ACC112 (cell line): ENCODE measurements around the gene PLXNC1.

Source experiments
- H2AFZ ChIP-seq: fragments of 200-600 bp; sonication (generic); one replicate; pipeline ENCODE4 v1.6.0; 2017; ENCODE audit warnings: antibody characterized with exemption, low read length; ENCODE audit not compliant: unreplicated experiment
- H3K27ac ChIP-seq: fragments of 200-600 bp; sonication (generic); 2 replicates; pipeline ENCODE4 v1.5.1; 2014; ENCODE audit warnings: low read depth, mild to moderate bottlenecking, antibody characterized with exemption, low read length, moderate library complexity
- H3K27me3 ChIP-seq: fragments of 200-600 bp; sonication (generic); 2 replicates; pipeline ENCODE4 v1.6.1; 2014; ENCODE audit warnings: mild to moderate bottlenecking, antibody characterized with exemption, low read length, moderate library complexity, mixed read lengths; ENCODE audit not compliant: insufficient read depth
- H3K36me3 ChIP-seq: fragments of 200-600 bp; sonication (generic); 2 replicates; pipeline ENCODE4 v1.6.1; 2016; ENCODE audit warnings: mild to moderate bottlenecking, antibody characterized with exemption, low read length, moderate library complexity, mixed read lengths; ENCODE audit not compliant: insufficient read depth
- H3K4me1 ChIP-seq: fragments of 200-600 bp; sonication (generic); one replicate; pipeline ENCODE4 v1.6.1; 2016; ENCODE audit warnings: low read length, mixed read lengths; ENCODE audit not compliant: insufficient read depth, unreplicated experiment, control insufficient read depth
- H3K4me3 ChIP-seq: fragments of 200-600 bp; sonication (generic); 2 replicates; pipeline ENCODE4 v1.5.1; 2014; ENCODE audit warnings: mild to moderate bottlenecking, low read depth, low read length
- H3K79me2 ChIP-seq: fragments of 200-600 bp; sonication (generic); one replicate; pipeline ENCODE4 v1.6.0; 2016; ENCODE audit warnings: low read length; ENCODE audit not compliant: control insufficient read depth, unreplicated experiment, insufficient read depth

PLXNC1 gene

GRCh38 chr12:94255428-94255827 lies 107.1 kb downstream of the PLXNC1 start:
- H3K4me1 ChIP-seq, result no peaks in the 10 kb centered on the region
- peaks cover 6% of the 10 kb centered on the region; the same call in 1 of the 2 replicates for H3K27me3 ChIP-seq
- no peak overlapping the region for H3K27ac ChIP-seq
- no peak overlapping the region for H3K4me3 ChIP-seq
- H3K79me2 ChIP-seq, result no peaks in the 10 kb centered on the region
- no peaks in the 10 kb centered on the region for H3K36me3 ChIP-seq
- H2AFZ ChIP-seq, result no peak overlapping the region

- no peak overlapping the region for H3K4me3 ChIP-seq
- no peaks in the 10 kb centered on the region for H3K36me3 ChIP-seq
- H3K27me3 ChIP-seq, result no peaks in the 10 kb centered on the region
- H2AFZ ChIP-seq, result no peak overlapping the region
- H3K4me1 ChIP-seq, result peaks cover 14% of the 10 kb centered on the region
- H3K79me2 ChIP-seq, result no peaks in the 10 kb centered on the region
- no peak overlapping the region for H3K27ac ChIP-seq
These were observed 110.2 kb downstream of the PLXNC1 start for GRCh38 chr12:94258593-94258992.

- Histone ChIP-seq H3K27ac (no peak overlapping the region), H3K27me3 (no peaks in the 10 kb centered on the region), H3K36me3 (no peaks in the 10 kb centered on the region), H3K4me1 (peaks cover 14% of the 10 kb centered on the region), H3K4me3 (no peak overlapping the region), H3K79me2 (no peaks in the 10 kb centered on the region), H2AFZ (no peak overlapping the region)
These were observed 111.6 kb downstream of the PLXNC1 start for GRCh38 chr12:94260017-94260416.

- Histone ChIP-seq H3K4me3 (no peak overlapping the region), H3K79me2 (no peaks in the 10 kb centered on the region), H3K27me3 (no peaks in the 10 kb centered on the region), H3K4me1 (peaks cover 14% of the 10 kb centered on the region), H2AFZ (no peak overlapping the region), H3K27ac (no peak overlapping the region), H3K36me3 (no peaks in the 10 kb centered on the region)
These were observed 112.3 kb downstream of the PLXNC1 start for GRCh38 chr12:94260717-94261116.

- Histone ChIP-seq H3K36me3 (no peaks in the 10 kb centered on the region), H3K27ac (no peak overlapping the region), H3K4me1 (peaks cover 14% of the 10 kb centered on the region), H2AFZ (no peak overlapping the region), H3K79me2 (no peaks in the 10 kb centered on the region), H3K27me3 (no peaks in the 10 kb centered on the region), H3K4me3 (no peak overlapping the region)
These were observed 112.7 kb downstream of the PLXNC1 start for GRCh38 chr12:94261119-94261518.

- Histone ChIP-seq H3K4me3 (peak overlapping the region; percentile 86), H3K4me1 (peaks cover 15% of the 10 kb centered on the region), H3K27ac (peak overlapping the region; percentile 24; the same call in 1 of the 2 replicates), H3K79me2 (no peaks in the 10 kb centered on the region), H3K27me3 (no peaks in the 10 kb centered on the region), H2AFZ (peak overlapping the region; percentile 93), H3K36me3 (no peaks in the 10 kb centered on the region)
These were observed 113.4 kb downstream of the PLXNC1 start for GRCh38 chr12:94261786-94262185.

GRCh38 chr12:94262228-94263010 lies 114.0 kb downstream of the PLXNC1 start:
- H3K79me2 ChIP-seq, result no peaks in the 10 kb centered on the region
- H3K27ac ChIP-seq, result peak overlapping the region; percentile 29; the same call in 1 of the 2 replicates
- H2AFZ ChIP-seq, result peak overlapping the region; percentile 96
- H3K4me3 ChIP-seq, result peak overlapping the region; percentile 86
- peaks cover 20% of the 10 kb centered on the region for H3K4me1 ChIP-seq
- H3K27me3 ChIP-seq, result no peaks in the 10 kb centered on the region
- no peaks in the 10 kb centered on the region for H3K36me3 ChIP-seq

- Histone ChIP-seq H3K27me3 (no peaks in the 10 kb centered on the region), H3K4me1 (peaks cover 20% of the 10 kb centered on the region), H3K27ac (no peak overlapping the region), H3K4me3 (peak overlapping the region; percentile 86), H3K36me3 (no peaks in the 10 kb centered on the region), H3K79me2 (no peaks in the 10 kb centered on the region), H2AFZ (peak overlapping the region; percentile 96)
These were observed 114.8 kb downstream of the PLXNC1 start for GRCh38 chr12:94263011-94263811.

GRCh38 chr12:94263905-94264561 lies 115.7 kb downstream of the PLXNC1 start:
- Histone ChIP-seq H3K4me3 (no peak overlapping the region), H2AFZ (no peak overlapping the region), H3K4me1 (peaks cover 20% of the 10 kb centered on the region), H3K27me3 (no peaks in the 10 kb centered on the region), H3K79me2 (no peaks in the 10 kb centered on the region), H3K36me3 (no peaks in the 10 kb centered on the region), H3K27ac (no peak overlapping the region)

GRCh38 chr12:94264736-94265485 lies 116.5 kb downstream of the PLXNC1 start:
- Histone ChIP-seq H3K27ac (no peak overlapping the region), H3K4me3 (no peak overlapping the region), H3K79me2 (no peaks in the 10 kb centered on the region), H2AFZ (no peak overlapping the region), H3K36me3 (no peaks in the 10 kb centered on the region), H3K4me1 (peaks cover 20% of the 10 kb centered on the region), H3K27me3 (no peaks in the 10 kb centered on the region)
